GM19455 (cell line): ENCODE measurements around the gene LARP4B.

Experiments used
- ATAC-seq: cut with Tn5 transposase; IDR thresholded peaks from one replicate; pipeline ENCODE4 v1.9.1; 2021; ENCODE audit not compliant: unreplicated experiment

The LARP4B gene

GRCh38 chr10:836782-837181 is 94.7 kb downstream of the LARP4B start:
- no peak for ATAC-seq

GRCh38 chr10:834493-834892 is 97.0 kb downstream of the LARP4B start:
- no peak for ATAC-seq

- ATAC-seq: no peak
Measured at GRCh38 chr10:829241-829640, 102.3 kb downstream of the LARP4B start.

- no peak for ATAC-seq
Measured at GRCh38 chr10:828191-828590, 103.3 kb downstream of the LARP4B start.

- no peak for ATAC-seq
Measured at GRCh38 chr10:824946-825345, 106.6 kb downstream of the LARP4B start.

- ATAC-seq: no peak
Measured at GRCh38 chr10:824497-824896, 107.0 kb downstream of the LARP4B start.

GRCh38 chr10:822661-823367 is 108.7 kb downstream of the LARP4B start:
- no peak for ATAC-seq

- ATAC-seq: no peak
Measured at GRCh38 chr10:822197-822596, 109.3 kb downstream of the LARP4B start.

- ATAC-seq: no peak
Measured at GRCh38 chr10:821322-821721, 110.2 kb downstream of the LARP4B start.

- no peak for ATAC-seq
Measured at GRCh38 chr10:819816-820215, 111.7 kb downstream of the LARP4B start.

- ATAC-seq: no peak
Measured at GRCh38 chr10:819326-819725, 112.2 kb downstream of the LARP4B start.

- no peak for ATAC-seq
Measured at GRCh38 chr10:818526-819220, 112.8 kb downstream of the LARP4B start.

- ATAC-seq: no peak
Measured at GRCh38 chr10:818010-818409, 113.5 kb downstream of the LARP4B start.

GRCh38 chr10:817371-817770 is 114.1 kb downstream of the LARP4B start:
- ATAC-seq: no peak

- no peak for ATAC-seq
Measured at GRCh38 chr10:816958-817357, 114.5 kb downstream of the LARP4B start.

GRCh38 chr10:816091-816477 is 115.4 kb downstream of the LARP4B start:
- no peak for ATAC-seq

- ATAC-seq: no peak
Measured at GRCh38 chr10:815338-816090, 116.0 kb downstream of the LARP4B start.

GRCh38 chr10:814536-815302 is 116.8 kb downstream of the LARP4B start:
- ATAC-seq: no peak

- ATAC-seq: no peak
Measured at GRCh38 chr10:813286-813685, 118.2 kb downstream of the LARP4B start.

GRCh38 chr10:812787-813186 is 118.7 kb downstream of the LARP4B start:
- no peak for ATAC-seq
